SU-DHL-6 (cell line): Measurements from ENCODE around the gene TMTC1.

Experiments used
- H2AFZ ChIP-seq: fragments of 200-600 bp; sonication (generic); 2 replicates; pipeline ENCODE4 v1.6.1; 2014; ENCODE audit warnings: low read depth, mild to moderate bottlenecking, moderate library complexity, mixed read lengths, antibody characterized with exemption, low read length; ENCODE audit not compliant: severe bottlenecking
- H3F3A ChIP-seq: fragments of 200-600 bp; shearing (Covaris generic); 2 replicates; pipeline ENCODE4 v1.6.0; 2016; ENCODE audit warnings: antibody characterized with exemption, mild to moderate bottlenecking; ENCODE audit not compliant: insufficient read depth
- H3K27ac ChIP-seq: fragments of 200-600 bp; sonication (generic); 2 replicates; pipeline ENCODE4 v1.5.1; 2016; ENCODE audit warnings: low read depth, mild to moderate bottlenecking, low read length, moderate library complexity, mixed read lengths
- H3K27me3 ChIP-seq: fragments of 200-600 bp; sonication (generic), shearing (Covaris generic); 2 replicates; pipeline ENCODE4 v1.6.0; 2014; ENCODE audit warnings: mild to moderate bottlenecking, low read length
- H3K36me3 ChIP-seq: fragments of 200-600 bp; sonication (generic); 2 replicates; pipeline ENCODE4 v1.6.1; 2014; ENCODE audit warnings: mild to moderate bottlenecking, low read length, mixed read lengths
- H3K4me2 ChIP-seq: fragments of 300-600, 200-600 bp; shearing (Covaris generic), sonication (generic); 2 replicates; pipeline ENCODE4 v1.6.0; 2014; ENCODE audit warnings: low read length, low read depth, mild to moderate bottlenecking; ENCODE audit not compliant: poor library complexity, severe bottlenecking
- H3K4me3 ChIP-seq: fragments of 200-600 bp; sonication (generic); 2 replicates; pipeline ENCODE4 v1.5.1; 2014; ENCODE audit warnings: antibody characterized with exemption, low read length, mild to moderate bottlenecking, mixed read lengths; ENCODE audit not compliant: insufficient read depth, poor library complexity, severe bottlenecking
- H3K79me2 ChIP-seq: fragments of 200-600 bp; sonication (generic); 2 replicates; pipeline ENCODE4 v1.6.1; 2014; ENCODE audit warnings: mild to moderate bottlenecking, low read length, moderate library complexity; ENCODE audit not compliant: insufficient read depth
- H3K9ac ChIP-seq: fragments of 200-600 bp; sonication (generic); 2 replicates; pipeline ENCODE4 v1.7.0; 2014; ENCODE audit warnings: mild to moderate bottlenecking, low read length
- H3K9me2 ChIP-seq: fragments of 200-600 bp; sonication (generic); replicated peaks from 2 replicates; pipeline ENCODE4 v1.6.1; 2014; ENCODE audit warnings: low read length; ENCODE audit not compliant: insufficient read depth
- H3K9me3 ChIP-seq: fragments of 200-600 bp; sonication (generic); 2 replicates; pipeline ENCODE4 v1.6.1; 2014; ENCODE audit warnings: low read length, mixed read lengths; ENCODE audit not compliant: insufficient read depth
- H4K20me1 ChIP-seq: fragments of 200-600 bp; sonication (generic); 2 replicates; pipeline ENCODE4 v1.6.1; 2014; ENCODE audit warnings: low read depth, mild to moderate bottlenecking, antibody characterized with exemption, low read length, moderate library complexity, mixed read lengths
- CTCF ChIP-seq: fragments of 200-600 bp; sonication (generic); IDR thresholded peaks from one replicate; pipeline ENCODE4 v1.5.1; 2017; ENCODE audit warnings: antibody characterized with exemption, mild to moderate bottlenecking, low read length, moderate library complexity; ENCODE audit not compliant: insufficient read depth, poor library complexity, severe bottlenecking
- EZH2phosphoT487 ChIP-seq: fragments of 200-600 bp; sonication (generic), shearing (Covaris generic); conservative IDR thresholded peaks from 2 replicates; pipeline ENCODE4 v1.6.1; 2018; ENCODE audit warnings: mild to moderate bottlenecking, antibody characterized with exemption, low read length, moderate library complexity, mixed read lengths

TMTC1 gene

GRCh38 chr12:29796823-29797263, 13.1 kb upstream of the TMTC1 start:
- TF ChIP-seq CTCF (no peak), EZH2phosphoT487 (no peak)
- no peaks in the 10 kb centered on the region for H3K79me2 ChIP-seq
- H3K9ac ChIP-seq, result no peak overlapping the region
- H3K9me3 ChIP-seq, result peaks cover 23% of the 10 kb centered on the region; the same call in 1 of the 2 replicates
- H4K20me1 ChIP-seq, result no peaks in the 10 kb centered on the region
- no peak overlapping the region for H2AFZ ChIP-seq
- H3K9me2 ChIP-seq, result no peaks in the 10 kb centered on the region
- no peak overlapping the region for H3K4me2 ChIP-seq
- no peaks in the 10 kb centered on the region for H3K36me3 ChIP-seq
- H3F3A ChIP-seq, result 0 out of 2 replicates have a peak, but pooled peaks cover 16% of the 10 kb centered on the region
- H3K27me3 ChIP-seq, result no peaks in the 10 kb centered on the region
- H3K27ac ChIP-seq, result no peak overlapping the region
- no peak overlapping the region for H3K4me3 ChIP-seq

GRCh38 chr12:29795715-29796114, 12.0 kb upstream of the TMTC1 start:
- H3K27me3 ChIP-seq, result no peaks in the 10 kb centered on the region
- H3K4me2 ChIP-seq, result no peak overlapping the region
- no peak overlapping the region for H3K27ac ChIP-seq
- TF ChIP-seq EZH2phosphoT487 (no peak), CTCF (no peak)
- H4K20me1 ChIP-seq, result no peaks in the 10 kb centered on the region
- no peaks in the 10 kb centered on the region for H3K79me2 ChIP-seq
- peaks cover 35% of the 10 kb centered on the region; the same call in 1 of the 2 replicates for H3K9me3 ChIP-seq
- 0 out of 2 replicates have a peak, but pooled peaks cover 18% of the 10 kb centered on the region for H3F3A ChIP-seq
- H2AFZ ChIP-seq, result no peak overlapping the region
- H3K4me3 ChIP-seq, result no peak overlapping the region
- H3K9ac ChIP-seq, result no peak overlapping the region
- H3K36me3 ChIP-seq, result no peaks in the 10 kb centered on the region
- H3K9me2 ChIP-seq, result no peaks in the 10 kb centered on the region

GRCh38 chr12:29794862-29795261, 11.1 kb upstream of the TMTC1 start:
- Histone ChIP-seq H3K4me3 (no peak overlapping the region), H3K27me3 (no peaks in the 10 kb centered on the region), H2AFZ (no peak overlapping the region), H3K79me2 (no peaks in the 10 kb centered on the region), H3K9ac (no peak overlapping the region), H4K20me1 (no peaks in the 10 kb centered on the region), H3K27ac (no peak overlapping the region), H3K4me2 (no peak overlapping the region), H3K9me2 (no peaks in the 10 kb centered on the region), H3K9me3 (peaks cover 37% of the 10 kb centered on the region; the same call in 1 of the 2 replicates), H3K36me3 (no peaks in the 10 kb centered on the region), H3F3A (0 out of 2 replicates have a peak, but pooled peaks cover 18% of the 10 kb centered on the region)
- TF ChIP-seq EZH2phosphoT487 (no peak), CTCF (no peak)
